ENCODE measurements around the gene HECW1. TPM values are rescaled to one million over a fixed set of nuclear protein-coding genes. Genes with fewer than 3 reads are reported as not detected.
"Not testable (repeated sequence)": the region's sequence is repeated elsewhere in the genome, so short reads cannot be mapped to it uniquely, and the experiment has no call there.

Gene HECW1
- total RNA-seq, 1 experiment from 2014 or later: 2.4 TPM

DNA sequence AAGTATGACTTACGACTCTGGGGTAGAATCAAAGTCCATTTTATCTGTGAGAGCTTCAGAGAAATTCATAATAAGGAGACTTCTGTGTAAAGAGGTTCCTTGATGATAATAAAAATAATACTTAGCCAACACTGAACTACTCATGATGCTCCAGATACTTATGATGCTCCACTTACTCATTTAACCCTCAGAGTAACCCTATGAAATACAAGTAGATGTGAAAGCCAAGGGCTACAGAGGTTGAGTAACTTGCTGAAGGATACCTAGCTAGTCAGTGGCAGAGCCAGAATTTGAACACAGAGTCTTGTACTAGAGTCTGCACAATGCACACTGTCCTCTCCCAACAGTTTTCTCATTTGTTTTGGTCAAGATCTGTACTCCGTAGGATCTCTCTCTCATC lies 89.5 kb downstream of the HECW1 start:
- no peak for DNase-seq (ENCODE audit: low read depth)

DNA sequence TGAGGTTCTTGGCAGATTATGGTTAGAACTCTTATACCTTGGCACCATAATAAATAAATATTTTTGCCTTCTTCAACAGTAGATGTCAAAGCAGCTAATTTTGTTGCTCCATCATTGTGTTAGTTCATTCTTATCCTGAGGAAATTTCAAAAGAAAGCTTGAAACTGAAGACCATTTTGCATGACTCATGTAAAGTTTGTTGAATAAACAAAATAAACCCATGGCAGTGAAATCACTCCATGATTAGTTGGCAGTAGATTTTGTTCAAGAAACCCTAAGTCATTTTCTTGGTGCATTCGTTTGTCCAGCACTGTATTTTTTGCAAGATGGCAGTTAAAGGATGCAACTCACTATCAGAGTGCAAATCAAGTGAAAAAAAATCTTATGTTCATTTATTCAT lies 91.6 kb downstream of the HECW1 start:
- DNase-seq (ENCODE audit: low read depth): no peak

DNA sequence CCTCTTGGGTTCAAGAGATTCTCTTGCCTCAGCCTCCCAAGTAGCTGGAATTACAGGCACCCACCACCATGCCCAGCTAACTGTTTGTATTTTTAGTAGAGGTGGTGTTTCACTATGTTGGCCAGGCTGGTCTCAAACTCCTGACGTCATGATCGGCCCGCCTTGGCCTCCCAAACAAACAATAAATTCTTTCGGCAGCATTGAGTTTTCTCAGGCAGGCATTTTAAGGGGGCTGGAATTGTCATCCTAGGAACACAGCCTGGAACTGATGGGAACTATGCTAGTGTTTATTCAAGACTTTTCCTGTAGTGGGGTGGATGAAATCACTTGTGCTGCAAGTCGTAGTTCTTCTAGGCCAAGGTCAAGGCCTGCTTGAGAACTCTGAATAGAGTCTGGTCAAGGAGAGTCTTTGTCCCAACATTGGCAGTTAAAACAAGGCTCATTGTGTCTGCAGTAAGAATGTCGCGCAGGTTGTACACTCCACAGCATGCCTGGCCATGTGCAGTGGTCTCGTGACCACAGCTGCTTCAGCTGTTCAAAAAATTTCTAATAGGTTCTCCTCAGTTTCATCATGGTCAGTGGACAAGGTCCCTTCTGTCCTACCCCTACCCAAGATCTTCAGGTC lies 92.8 kb downstream of the HECW1 start:
- no peak for DNase-seq (ENCODE audit: low read depth)

DNA sequence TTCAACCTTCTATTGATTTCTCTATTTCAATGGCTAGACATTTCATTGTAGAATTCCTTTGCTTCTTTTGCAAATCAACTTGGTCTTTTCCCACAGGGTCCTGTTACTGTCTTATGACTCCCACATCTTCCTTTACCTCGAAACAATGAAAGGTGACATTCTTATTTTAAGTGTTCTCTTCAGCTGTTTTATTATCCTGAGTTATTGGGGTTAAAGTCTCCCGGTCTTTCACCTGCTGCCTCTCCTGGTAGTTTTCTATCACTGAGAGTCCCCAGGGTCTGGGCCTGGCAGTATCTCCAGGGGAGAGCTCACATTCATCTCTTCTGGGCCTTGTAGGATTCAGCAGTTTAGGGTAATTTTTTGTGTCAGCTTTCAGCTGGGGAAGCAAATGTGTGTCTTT lies 95.8 kb downstream of the HECW1 start:
- no peak for DNase-seq (ENCODE audit: low read depth)

DNA sequence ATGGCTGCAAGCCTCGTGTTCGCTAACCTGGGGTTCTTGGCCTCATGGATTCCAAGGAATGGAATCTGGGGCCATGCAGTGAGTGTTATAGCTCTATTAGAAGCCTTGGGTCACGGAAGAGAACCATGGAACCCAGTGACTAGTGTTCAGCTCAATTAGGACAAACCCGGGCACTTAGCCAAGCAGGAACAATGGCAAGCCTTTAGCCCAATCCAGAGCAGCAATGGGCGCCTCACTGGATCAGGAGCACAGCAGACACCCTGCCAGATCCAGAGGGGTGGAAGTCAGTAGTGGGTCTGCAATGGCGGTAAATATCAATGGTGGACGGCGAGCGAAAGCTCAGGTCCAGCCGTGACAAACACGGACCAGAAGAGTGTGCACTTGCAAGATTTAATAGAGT lies 98.1 kb downstream of the HECW1 start:
- DNase-seq (ENCODE audit: low read depth): not testable (repeated sequence)

DNA sequence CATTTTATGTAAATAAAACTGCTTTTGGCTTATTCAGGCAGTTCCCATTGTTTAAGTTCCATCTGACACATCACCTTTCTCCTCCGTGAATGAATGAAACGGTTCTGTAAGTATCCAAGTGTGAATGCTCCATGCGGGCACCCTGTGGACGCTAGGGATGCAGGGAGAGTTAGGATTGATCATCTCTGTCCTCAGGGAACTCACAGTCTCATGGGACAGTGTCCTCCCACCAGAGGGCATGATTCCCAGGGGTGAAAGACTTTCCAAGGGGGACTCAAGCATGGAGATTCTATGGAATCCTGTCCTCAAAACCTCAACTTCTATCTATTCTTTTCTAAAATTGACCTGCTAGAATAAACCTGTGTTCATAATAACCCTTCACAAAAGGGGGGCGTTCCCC lies 98.8 kb downstream of the HECW1 start:
- DNase-seq (ENCODE audit: low read depth): no peak

DNA sequence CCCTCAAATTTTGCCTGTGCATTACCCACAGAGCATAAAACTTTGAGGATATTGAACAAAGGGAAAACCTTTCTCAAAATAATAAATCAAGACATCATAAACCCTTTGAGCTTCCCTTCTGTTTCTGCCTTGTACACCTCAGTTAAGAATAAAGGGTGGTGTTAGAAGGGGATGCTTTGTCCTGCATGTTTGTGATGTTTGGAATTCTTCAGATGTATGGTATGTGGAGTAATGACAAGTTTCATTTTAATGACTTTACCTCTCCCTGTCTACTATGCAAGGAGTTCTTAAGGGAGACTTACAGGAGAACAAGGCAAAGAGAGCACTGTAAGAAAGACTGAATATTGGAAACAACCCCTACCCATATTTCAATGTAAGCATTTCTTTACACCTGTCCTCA lies 99.2 kb downstream of the HECW1 start:
- no peak for DNase-seq (ENCODE audit: low read depth)

DNA sequence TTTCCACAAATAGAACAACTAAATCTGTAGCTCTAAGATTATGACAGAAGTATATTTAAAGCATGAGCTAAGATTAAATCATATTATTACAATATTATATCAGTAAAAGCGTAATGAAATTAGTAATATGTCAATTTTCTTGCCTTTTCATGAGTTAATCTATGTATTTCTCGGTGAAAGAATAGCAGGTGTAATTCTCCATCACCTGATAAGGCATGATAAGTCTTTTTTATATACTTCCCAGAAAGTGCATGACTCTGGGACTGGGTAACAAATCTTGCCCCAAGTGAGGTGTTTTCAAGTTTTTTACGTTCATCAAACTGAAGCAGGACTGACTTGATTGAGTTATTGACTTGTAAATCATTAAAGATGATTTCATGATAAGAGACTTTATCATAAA lies 100.5 kb downstream of the HECW1 start:
- no peak for DNase-seq (ENCODE audit: low read depth)

DNA sequence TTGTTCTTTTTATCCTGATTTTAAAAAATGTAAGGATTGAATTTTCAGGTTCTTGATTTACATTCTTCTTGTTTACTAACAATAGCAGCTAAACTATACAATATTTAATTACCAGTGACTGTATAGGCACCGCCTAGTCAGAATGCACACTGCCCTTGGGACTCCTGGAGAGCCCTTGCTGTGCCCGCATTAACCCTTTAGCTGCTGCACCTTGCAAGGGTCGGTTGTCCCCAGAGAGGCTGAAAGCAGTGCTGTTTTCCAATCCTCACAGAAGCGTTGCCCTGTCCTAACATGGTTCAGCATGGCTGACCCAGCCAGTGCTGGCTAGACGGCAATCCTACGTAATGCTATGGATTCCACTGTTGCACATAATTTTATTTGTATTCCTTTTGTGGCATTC lies 102.6 kb downstream of the HECW1 start:
- DNase-seq (ENCODE audit: low read depth): no peak

DNA sequence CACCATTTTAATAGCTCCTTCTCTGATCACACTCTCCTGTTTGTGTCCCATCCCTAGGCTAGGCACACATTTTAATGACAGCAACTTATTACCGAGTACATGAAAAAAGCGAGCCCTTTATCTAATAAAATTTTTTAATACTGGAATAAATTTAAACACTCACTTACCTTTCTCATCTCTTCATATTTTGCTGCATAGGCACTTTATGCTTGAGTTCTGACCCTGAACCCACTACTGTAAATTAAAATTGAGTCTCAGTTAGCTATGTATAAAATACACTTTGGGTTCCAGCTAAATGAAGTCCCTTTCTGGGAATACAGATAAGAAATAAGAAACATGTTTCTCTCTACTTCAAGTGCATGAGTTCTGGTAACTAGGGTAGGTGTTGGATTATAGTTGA lies 104.6 kb downstream of the HECW1 start:
- DNase-seq (ENCODE audit: low read depth): no peak

DNA sequence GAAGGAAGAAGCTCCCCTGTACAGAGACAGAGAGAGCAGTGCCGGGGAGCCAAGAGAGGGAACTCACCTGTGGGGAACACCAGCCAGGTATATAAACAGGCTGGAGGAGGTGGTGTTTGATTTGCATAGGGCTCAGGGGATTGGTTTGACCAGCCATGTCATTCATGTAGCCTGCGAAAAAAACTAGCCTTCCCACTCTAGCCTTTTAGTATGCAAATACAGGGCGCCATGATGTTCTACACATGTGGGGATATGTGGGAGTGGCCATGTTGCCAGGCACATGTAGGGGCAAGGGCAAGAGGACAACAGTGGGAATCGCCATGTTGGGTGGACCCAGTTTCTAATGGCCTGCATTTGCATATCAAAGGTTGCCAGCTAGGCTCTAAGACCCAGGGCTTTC lies 106.5 kb downstream of the HECW1 start:
- not testable (repeated sequence) for DNase-seq (ENCODE audit: low read depth)

DNA sequence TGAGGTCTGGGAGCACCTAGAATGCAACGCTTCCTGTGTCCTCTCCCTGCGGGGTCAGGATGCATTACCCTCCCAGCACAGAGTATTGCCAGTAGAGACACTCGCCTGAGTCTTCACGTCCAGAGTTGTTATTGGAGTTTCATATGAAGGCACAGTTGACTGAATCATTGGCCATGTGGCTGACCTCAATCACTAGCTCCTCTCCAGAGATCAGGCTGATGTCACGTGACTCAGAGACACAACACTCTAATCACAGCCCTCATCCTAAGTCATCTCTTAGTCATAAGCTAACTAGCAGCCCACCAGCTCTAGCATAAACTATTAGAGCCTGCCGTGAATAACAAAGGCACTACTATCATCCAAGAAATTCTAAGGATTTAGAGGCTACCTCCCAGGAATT lies 107.8 kb downstream of the HECW1 start:
- peak; percentile 86 for DNase-seq (ENCODE audit: low read depth)

DNA sequence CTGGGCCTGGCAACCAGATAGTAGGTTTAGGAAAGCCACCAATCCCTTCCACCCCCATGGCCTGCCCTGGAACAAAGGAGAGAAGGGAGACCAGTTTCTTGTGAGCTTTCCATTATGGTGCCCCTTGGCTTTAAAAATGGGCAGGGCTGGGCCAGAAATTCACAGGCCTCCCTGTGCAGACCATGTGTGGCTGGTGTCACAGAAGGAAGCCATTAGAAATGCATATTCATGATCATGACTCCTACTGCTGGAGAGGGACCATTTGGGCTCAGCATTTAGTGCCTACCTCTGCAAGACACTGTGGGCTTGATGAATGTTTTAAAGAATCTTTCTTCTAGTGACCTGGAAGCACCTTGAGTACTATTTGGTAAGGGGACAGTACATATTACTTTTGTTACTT lies 108.3 kb downstream of the HECW1 start:
- DNase-seq (ENCODE audit: low read depth): no peak

DNA sequence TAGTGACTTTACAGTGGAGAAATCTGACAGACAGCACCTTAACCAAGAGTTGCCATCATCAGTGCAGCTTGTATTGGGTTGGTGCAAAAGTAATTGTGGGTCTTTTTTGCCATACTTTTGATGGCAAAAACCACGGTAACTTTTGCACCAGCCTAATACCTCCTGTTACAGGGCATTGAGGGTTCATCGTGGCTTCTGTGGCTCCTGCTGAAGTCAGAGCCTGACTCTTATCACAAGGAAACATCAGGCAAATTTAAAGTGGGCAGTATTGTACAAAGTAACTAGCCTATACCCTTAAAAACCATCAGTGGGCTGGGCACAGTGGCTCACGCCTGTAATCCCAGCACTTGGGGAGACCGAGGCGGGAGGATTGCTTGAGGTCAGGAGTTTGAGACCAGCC lies 117.4 kb downstream of the HECW1 start:
- no peak for DNase-seq (ENCODE audit: low read depth)

DNA sequence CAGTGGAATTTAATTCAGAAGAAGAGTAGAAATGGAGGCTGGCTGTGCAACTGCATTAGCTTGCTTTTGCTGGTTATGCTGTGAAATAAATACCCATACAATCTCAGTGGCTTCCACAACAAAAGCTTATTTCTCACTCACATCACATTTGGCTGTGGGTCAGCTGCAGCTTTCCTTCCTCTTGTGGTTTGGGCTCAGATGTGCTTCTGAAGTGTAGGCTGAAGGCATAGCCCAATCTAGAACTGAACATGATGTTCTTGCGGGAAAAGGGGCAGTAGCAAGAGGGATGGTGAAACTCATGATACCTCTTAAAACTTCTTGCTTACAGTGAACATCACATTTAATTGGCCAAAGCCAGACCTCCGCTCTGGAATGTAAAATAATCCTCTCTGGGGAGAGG lies 119.9 kb downstream of the HECW1 start:
- no peak for DNase-seq (ENCODE audit: low read depth)

DNA sequence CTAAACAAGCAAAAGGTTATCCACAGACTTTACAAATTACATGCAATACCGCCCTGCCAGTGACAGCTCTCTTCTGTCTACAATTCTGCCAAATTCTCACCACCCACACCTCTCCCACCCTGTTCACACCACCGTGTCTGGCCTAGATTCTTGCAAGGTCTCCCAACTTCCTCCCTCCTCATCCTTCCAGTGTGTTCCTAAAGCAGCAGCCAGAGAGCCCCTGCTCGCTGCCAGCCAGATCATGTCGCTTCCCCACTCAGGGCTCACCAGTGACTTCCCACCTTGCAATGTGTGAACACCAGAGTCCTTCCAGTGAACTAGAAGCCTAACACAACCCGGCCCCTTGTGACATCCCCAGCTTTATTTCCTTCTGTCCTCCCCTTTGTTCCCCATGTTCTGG lies 121.6 kb downstream of the HECW1 start:
- DNase-seq (ENCODE audit: low read depth): no peak

DNA sequence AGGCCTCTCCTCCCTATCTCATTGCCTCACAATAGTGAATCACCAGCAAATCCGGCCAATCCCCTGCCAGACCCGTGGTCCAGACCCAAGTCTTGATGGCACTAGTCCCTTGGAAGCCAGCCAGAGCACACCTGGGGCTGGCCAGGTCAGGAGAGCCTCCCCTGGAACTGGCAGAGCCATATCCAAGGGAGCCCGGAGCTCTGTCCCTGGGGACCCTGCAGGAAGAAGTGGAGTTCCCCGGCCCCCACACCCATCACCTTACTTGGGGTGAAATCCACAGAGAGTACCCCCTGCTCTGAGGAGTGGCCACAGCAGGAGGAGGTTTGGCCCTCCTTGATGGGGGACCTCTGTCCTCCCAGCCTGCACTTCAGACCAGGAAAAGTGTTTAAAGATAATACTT lies 122.5 kb downstream of the HECW1 start:
- DNase-seq (ENCODE audit: low read depth): no peak

DNA sequence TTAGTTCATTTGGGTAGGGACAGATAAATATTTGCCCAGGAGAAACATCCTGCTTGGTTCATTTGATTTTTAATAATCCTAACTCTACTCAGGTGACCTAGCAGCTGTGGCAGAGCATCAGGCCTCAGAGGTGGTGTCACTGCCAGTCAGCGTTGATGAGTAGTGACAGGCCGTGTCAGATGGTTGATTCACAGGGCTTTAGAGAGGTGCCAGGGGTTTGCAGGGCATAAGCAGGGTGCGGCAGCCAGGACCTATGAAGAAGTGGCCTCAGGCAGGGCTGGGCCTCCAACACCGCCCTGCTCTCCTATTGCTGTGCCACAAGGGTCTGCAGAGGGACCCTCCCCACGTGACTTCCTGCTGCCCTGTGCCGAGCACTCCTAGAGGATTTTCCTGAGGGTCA lies 128.1 kb downstream of the HECW1 start:
- no peak for DNase-seq (ENCODE audit: low read depth)

DNA sequence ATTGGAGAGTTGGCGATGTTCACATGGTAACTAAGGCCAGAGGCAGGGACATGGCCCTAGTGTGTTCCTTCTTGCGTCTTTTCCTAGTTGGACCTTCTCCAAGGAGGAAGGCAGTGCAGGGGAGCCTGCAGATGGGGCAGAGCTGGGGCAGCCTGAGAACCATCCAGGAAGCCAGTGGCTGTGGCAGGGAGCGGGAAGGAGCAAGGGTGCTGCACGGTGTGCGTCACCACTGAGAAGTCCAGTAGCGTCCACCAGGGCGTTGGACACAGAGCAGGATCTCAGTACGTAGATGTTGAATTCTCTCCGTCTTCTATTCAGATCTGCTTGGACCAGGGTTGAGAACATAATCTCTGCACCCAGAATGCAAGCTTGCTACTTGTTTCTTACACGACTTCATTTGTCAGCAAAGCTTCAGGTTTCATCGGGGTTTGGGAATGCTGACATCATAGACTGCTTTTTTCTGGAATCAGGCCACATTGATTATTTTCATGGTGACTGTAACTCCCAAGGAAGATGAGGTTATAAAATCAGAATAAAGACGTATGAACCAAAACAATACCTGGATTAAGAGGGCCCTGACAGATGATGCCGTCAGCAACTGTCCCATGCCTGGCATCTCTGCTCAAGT lies 130.3 kb downstream of the HECW1 start:
- DNase-seq (ENCODE audit: low read depth): no peak

DNA sequence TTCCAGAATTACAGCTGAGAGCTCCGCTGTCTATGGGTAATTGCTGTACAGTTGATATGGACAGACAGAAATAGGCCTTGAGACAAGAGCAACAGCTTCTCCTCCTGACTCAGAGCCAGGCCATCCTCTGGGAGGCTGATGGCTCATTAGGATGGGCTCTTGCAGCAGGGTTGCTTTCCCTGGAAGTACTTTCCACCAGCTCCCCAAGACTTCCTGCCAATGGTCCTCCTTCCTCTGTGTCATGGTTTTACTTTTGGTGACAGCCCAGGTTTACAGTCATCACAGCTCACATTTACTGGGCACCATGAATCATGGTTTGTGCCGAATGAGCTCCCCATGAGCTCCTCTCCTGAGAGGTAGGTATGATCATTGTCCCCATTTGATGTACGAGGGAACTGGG lies 131.8 kb downstream of the HECW1 start:
- DNase-seq (ENCODE audit: low read depth): peak; percentile 41

DNA sequence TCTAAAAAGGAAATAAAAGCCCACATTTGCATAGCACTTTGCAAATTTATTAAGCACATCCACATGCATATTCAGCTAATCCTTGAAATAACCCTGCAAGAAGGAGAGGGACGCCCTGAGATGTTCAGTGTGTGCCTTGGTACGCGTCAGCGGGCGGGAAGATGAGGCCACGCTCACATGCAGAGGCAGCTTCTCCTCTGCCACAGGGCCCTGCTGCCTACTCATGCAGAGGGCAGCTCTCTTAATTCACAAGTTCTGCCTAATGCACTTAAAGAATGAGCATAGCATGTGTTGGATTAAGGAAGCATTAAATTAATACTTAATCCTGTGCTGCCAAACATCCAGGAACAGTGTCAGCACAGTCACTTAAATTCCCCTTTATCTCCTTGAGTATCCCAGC lies 132.3 kb downstream of the HECW1 start:
- DNase-seq (ENCODE audit: low read depth): no peak

DNA sequence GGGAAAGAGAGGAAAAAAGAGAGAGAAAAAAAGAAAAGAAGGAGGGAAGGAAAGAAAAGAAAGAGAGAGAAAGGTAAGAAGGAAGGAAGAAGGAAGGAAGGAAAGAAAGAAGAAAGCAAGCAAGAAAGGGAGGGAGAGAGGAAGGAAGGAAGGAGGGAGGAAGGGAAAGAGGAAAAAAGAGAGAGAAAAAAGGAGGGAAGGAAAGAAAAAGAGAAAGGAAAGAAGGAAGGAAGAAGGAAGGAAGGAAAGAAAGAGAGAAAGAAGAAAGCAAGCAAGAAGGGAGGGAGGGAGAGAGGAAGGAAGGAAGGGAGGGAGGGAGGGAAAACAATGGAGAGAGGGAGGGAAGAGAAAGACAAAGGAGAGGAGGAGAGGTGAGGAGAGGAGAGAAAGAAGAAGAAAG lies 135.3 kb downstream of the HECW1 start:
- no peak for DNase-seq (ENCODE audit: low read depth)

DNA sequence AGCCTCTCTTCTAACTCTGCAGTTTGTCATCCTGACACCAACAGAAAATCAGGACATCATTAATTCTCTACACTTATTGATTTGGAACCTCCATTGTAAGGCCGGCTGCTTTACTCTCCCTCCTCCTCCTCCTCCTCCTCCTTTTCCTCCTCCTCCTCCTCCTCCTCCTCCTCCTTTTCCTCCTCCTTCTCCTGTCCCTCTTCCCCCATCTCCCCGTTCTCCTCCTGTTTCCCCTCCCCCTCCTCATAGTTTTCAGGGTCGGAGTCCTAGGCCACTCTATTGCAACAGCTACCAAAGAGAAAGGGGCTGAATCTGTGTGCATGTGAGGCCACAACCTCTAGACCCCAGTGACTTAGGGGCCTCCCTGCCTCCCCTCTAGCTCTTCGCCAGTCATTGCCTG lies 136.1 kb downstream of the HECW1 start:
- no peak for DNase-seq (ENCODE audit: low read depth)

All from HT1080 (cell line).